Naive B cell (primary cell): ENCODE data around the gene PRKG1. TPM values are rescaled to one million over a fixed set of nuclear protein-coding genes. Genes with fewer than 3 reads are reported as not detected.

Experiments
- ATAC-seq, 2 donors: fragments of 150-1000 bp; cut with Tn5 transposase; 2 replicates each; pipeline ENCODE4 v1.10.0; 2021; ENCODE audit warnings: low read depth in 2 of 2, mild to moderate bottlenecking in 2 of 2, moderate library complexity in 2 of 2
- DNase-seq: peaks from one replicate; pipeline ENCODE4 v3.0.0; 2022
- H3K27ac Mint-ChIP-seq, 6 donors: one replicate each; pipeline ENCODE4 v1.8.0; 2020 to 2022; ENCODE audit warnings: mild to moderate bottlenecking in 6 of 6, mixed read lengths in 6 of 6, moderate library complexity in 5 of 6, inconsistent platforms in 2 of 6
- H3K27me3 Mint-ChIP-seq, 3 donors: one replicate each; pipeline ENCODE4 v1.8.0; 2021 to 2022; ENCODE audit warnings: mixed read lengths in 3 of 3, mild to moderate bottlenecking in 1 of 3
- H3K36me3 Mint-ChIP-seq, 2 donors: one replicate each; pipeline ENCODE4 v1.8.0; 2020 to 2022; ENCODE audit warnings: mixed read lengths in 2 of 2, inconsistent platforms in 1 of 2, mild to moderate bottlenecking in 1 of 2
- H3K4me1 Mint-ChIP-seq, 3 donors: one replicate each; pipeline ENCODE4 v1.8.0; 2020 to 2022; ENCODE audit warnings: mixed read lengths in 3 of 3, inconsistent platforms in 1 of 3, mild to moderate bottlenecking in 1 of 3, moderate library complexity in 1 of 3
- H3K4me3 Mint-ChIP-seq, 8 donors: one replicate each; pipeline ENCODE4 v1.8.0; 2020 to 2022; ENCODE audit warnings: mild to moderate bottlenecking in 8 of 8, mixed read lengths in 8 of 8, moderate library complexity in 8 of 8, inconsistent platforms in 2 of 8
- H3K9me3 Mint-ChIP-seq, 7 donors: one replicate each; pipeline ENCODE4 v1.8.0; 2020 to 2022; ENCODE audit warnings: mixed read lengths in 7 of 7, mild to moderate bottlenecking in 5 of 7, inconsistent platforms in 2 of 7, moderate library complexity in 1 of 7
- polyA plus RNA-seq, 6 donors: library from polyadenylated mRNA; unstranded; fragments of 300-500 nt; fragmentation: Illumina TruSeq; gene quantifications; one replicate each; pipeline ENCODE4 v1.2.3, GENCODE V29; 2021; ENCODE audit warnings: low read depth in 6 of 6

Gene PRKG1
- polyA plus RNA-seq, 6 donors from 2014 or later, result 0.21 TPM; not detected in 5

DNA sequence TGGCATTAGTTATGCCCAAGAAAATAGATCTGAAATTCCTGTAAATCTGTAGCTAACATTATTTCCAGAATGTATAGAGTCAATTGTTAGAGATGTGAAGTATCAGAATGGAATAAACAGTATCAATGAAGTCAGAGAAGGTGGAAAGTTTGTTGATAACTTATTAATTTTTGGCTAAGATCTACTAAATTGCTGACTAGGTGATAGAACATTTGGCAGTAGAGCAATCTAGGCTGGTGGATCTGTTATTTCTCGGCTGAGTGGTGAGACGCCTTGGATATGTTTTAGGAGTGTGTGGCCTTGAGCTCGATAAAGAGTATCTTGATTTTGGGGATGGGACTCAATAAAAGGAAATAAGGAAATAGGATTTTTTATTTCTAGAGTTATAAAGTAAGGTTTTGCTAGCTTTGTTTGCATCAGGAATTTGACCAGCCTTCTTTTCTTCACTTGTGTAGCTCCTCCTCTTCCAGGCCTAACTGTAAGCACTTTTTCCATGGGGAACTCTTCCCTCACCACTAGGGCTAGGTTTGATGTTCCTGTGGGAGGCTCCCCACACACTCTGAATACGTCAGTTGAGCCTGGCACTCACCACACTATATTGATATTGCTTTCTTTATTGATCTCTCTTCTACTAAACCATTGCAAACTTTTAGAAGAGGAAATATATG lies 711.9 kb downstream of the PRKG1 start:
- H3K4me3 Mint-ChIP-seq, result no peak overlapping the region
- ATAC-seq, result no peak
- H3K4me1 Mint-ChIP-seq, result no peaks in the 10 kb centered on the region
- H3K36me3 Mint-ChIP-seq, result no peaks in the 10 kb centered on the region
- no peak overlapping the region for H3K27ac Mint-ChIP-seq
- peaks cover 0 to 4% (median 4%) of the 10 kb centered on the region in 3 donors for H3K27me3 Mint-ChIP-seq
- H3K9me3 Mint-ChIP-seq, result peaks cover 0 to 5% (median under 1%) of the 10 kb centered on the region in 7 donors
- no peak for DNase-seq

DNA sequence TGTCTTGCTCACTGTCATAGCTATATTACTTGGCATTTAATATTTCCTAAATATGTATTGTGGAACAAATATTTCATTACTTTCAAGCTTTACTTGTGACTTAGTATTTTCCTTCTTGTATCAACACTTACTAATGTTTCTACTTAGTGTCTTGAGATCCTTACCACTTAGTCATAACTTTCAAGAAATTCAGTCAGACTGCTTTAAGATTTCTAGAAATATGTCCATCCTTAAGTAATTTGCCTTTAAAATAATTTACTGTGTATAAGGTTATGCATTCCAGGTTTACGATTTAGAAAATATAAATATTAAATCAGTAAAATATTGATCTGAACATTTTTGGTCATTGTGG lies 712.4 kb downstream of the PRKG1 start:
- Mint-ChIP-seq H3K4me1 (no peaks in the 10 kb centered on the region), H3K9me3 (peaks cover 3 to 10% (median 5%) of the 10 kb centered on the region in 7 donors), H3K27ac (no peak overlapping the region), H3K27me3 (peaks cover 0 to 4% (median 4%) of the 10 kb centered on the region in 3 donors), H3K36me3 (no peaks in the 10 kb centered on the region), H3K4me3 (no peak overlapping the region)
- DNase-seq, result no peak
- ATAC-seq, result no peak

DNA sequence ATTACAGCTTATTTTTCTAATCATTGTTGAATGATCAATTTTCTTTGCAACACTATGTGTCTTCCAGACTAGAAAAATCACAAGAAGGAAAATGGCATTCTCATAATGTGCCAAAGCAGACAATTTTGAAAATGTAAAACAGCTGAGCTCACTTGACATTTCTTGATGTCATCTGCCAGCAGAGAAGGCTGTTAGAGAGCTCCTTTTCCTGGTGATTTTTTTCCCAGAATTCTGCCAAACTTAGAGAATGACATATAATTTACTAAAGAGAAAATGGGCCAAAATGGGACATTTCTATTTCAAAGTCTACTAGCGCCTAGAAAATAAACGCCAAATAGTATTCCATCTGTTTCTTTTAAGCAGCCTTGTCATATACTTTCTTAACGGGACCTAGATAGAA lies 714.0 kb downstream of the PRKG1 start:
- DNase-seq, result no peak
- Mint-ChIP-seq H3K4me3 (no peak overlapping the region), H3K27ac (no peak overlapping the region), H3K36me3 (no peaks in the 10 kb centered on the region), H3K9me3 (peaks cover 8 to 26% (median 14%) of the 10 kb centered on the region in 7 donors), H3K27me3 (peaks cover 0 to 4% (median 4%) of the 10 kb centered on the region in 3 donors), H3K4me1 (no peaks in the 10 kb centered on the region)
- no peak for ATAC-seq

DNA sequence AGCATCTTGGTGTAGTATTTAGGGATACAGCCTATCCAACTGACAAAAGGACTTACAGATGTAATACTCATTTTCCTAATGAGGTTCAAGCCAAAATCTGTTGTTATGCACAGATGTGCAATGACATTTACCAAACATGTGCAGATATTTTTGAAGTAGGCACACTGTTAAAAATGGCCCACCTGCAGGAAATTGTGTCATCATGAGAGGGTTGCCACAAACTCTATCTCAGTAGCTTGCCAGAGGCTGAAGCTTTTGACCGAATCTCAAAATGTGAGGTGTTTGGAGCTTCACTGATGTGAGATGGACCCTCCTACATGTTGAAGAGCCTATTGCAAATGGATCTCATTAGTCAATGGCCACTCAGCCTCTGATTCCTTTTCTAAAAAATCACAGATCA lies 714.8 kb downstream of the PRKG1 start:
- Mint-ChIP-seq H3K4me1 (no peaks in the 10 kb centered on the region), H3K27ac (no peak overlapping the region), H3K4me3 (no peak overlapping the region), H3K36me3 (no peaks in the 10 kb centered on the region), H3K27me3 (peaks cover 0 to 4% (median 4%) of the 10 kb centered on the region in 3 donors), H3K9me3 (peaks cover 9 to 34% (median 18%) of the 10 kb centered on the region in 7 donors)
- ATAC-seq (no peak), DNase-seq (no peak)

DNA sequence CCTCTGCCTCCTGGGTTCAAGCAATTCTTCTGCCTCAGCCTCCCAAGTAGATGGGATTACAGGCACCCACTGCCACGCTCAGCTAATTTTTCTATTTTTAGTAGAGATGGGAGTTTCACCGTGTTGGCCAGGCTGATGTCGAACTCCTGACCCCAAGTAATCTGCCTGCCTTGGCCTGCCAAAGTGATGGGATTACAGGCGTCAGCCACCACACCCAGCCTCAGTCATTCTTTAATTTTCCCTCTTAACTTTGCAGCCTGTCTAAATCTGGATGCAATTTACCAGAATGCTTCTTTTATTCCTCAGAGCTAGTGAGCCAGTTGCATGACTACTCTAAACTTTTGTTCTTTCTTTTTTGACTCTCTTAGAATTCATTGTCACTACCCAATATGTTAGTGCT lies 715.6 kb downstream of the PRKG1 start:
- Mint-ChIP-seq H3K4me3 (no peak overlapping the region), H3K4me1 (no peaks in the 10 kb centered on the region), H3K36me3 (no peaks in the 10 kb centered on the region), H3K27ac (no peak overlapping the region), H3K27me3 (peaks cover 0 to 4% (median 4%) of the 10 kb centered on the region in 3 donors), H3K9me3 (peaks cover 9 to 35% (median 19%) of the 10 kb centered on the region in 7 donors)
- DNase-seq, result no peak
- ATAC-seq, result no peak

DNA sequence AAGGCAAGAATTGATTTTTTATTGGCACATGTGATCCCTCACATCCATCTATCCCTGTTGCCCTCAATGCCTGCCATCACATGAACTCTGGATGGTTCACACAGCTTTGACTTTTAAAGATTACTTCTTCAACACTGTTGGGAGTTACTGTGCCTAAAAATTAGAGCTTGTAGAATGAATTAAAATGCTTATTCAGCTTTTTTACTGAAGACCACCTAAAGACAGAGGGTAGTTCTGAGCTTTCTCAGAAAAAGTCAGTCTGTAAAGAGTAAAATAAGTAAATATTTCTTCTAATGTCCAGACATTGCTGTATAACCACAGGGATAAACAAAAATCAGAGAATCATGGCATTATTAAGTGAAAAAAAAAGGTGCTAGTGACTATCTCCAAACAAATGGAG lies 718.4 kb downstream of the PRKG1 start:
- ATAC-seq, result no peak
- Mint-ChIP-seq H3K27me3 (peaks cover 0 to 8% (median 4%) of the 10 kb centered on the region in 3 donors), H3K9me3 (peaks cover 9 to 35% (median 19%) of the 10 kb centered on the region in 7 donors), H3K27ac (no peak overlapping the region), H3K36me3 (no peaks in the 10 kb centered on the region), H3K4me3 (no peak overlapping the region), H3K4me1 (no peaks in the 10 kb centered on the region)
- DNase-seq, result no peak

DNA sequence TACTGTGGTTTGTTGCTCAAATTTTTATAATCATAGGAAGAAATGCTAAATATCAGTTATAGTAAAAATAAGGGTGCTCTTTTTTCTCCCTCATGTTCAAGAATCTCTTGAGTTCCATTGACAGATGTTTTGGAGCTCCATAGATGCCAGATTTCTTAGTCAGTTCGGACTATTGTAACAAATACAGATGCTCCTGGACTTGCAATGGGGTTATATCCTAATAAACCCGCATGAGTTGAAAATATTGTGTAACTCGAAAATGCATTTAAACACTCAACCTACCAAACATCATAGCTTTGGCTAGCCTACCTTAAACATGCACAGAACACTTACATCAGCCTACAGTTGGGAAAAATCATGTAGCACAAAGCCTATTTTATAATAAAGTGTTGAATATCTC lies 725.8 kb downstream of the PRKG1 start:
- ATAC-seq, result no peak
- H3K4me1 Mint-ChIP-seq, result no peaks in the 10 kb centered on the region

DNA sequence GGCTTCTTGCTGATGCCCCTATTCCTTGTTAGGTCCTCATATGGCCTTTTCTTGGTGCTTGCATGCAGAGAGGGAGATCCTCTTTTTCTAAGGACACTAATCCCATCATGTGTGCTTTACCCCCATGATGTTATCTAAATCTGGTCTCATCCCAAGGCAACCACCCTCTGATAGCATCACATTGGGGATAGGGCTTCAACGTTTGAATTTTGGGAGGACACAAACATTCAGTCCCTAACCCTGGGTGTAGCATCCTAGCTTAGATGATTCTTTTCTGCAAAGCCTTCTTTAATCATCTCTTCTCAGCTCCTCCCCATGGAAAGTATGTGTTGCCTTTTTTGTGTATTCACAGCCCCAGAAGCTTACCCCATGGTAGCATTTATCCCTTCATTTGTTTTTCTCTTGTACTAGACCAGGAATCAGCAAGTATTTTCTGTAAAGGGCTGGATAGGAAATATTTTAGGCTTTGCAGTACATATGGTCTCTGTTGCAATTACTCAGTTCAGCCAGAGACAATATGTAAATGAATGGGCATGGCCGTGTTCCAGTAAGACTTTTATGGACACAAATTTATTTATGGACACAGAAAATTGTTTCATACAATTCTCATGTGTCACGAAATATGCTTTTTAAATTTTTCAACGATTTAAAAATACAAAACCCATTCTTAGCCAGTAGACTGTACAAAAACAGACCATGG lies 726.6 kb downstream of the PRKG1 start:
- H3K9me3 Mint-ChIP-seq, result peaks cover 0 to 4% (median 0%) of the 10 kb centered on the region in 7 donors
- ATAC-seq, result no peak
- peaks cover 0 to 4% (median 0%) of the 10 kb centered on the region in 3 donors for H3K27me3 Mint-ChIP-seq
- H3K27ac Mint-ChIP-seq, result no peak overlapping the region
- H3K4me3 Mint-ChIP-seq, result no peak overlapping the region
- no peaks in the 10 kb centered on the region for H3K4me1 Mint-ChIP-seq
- DNase-seq, result no peak
- no peaks in the 10 kb centered on the region for H3K36me3 Mint-ChIP-seq

More for the DNA sequence above, 725.8 kb downstream of the PRKG1 start:
- Mint-ChIP-seq H3K27me3 (peaks cover 0 to 4% (median 0%) of the 10 kb centered on the region in 3 donors), H3K9me3 (peaks cover 0 to 4% (median 0%) of the 10 kb centered on the region in 7 donors), H3K36me3 (no peaks in the 10 kb centered on the region), H3K4me3 (no peak overlapping the region), H3K27ac (no peak overlapping the region)
- no peak for DNase-seq

DNA sequence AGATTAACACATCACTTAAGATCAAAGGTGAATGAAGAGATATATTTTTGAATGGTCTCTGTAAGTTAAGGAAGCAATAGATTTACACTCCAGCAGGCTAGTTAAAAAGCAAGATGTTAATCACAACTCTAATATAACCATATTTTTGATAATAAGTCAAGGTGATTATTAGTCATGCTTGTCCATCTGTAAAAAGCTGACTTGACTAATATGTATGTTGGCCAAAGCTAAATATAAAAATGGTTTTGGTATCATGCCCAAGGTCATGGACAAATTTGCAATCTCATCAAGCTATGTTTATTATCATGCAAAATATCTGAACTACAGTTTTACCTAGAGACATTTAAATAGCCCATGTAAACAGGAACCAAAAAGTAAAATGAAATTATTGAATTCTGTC lies 727.7 kb downstream of the PRKG1 start:
- Mint-ChIP-seq H3K9me3 (peaks cover 0 to 4% (median 0%) of the 10 kb centered on the region in 7 donors), H3K4me1 (no peaks in the 10 kb centered on the region), H3K4me3 (no peak overlapping the region), H3K27ac (no peak overlapping the region), H3K27me3 (peaks cover 0 to 5% (median 0%) of the 10 kb centered on the region in 3 donors), H3K36me3 (no peaks in the 10 kb centered on the region)
- DNase-seq, result no peak
- no peak for ATAC-seq

DNA sequence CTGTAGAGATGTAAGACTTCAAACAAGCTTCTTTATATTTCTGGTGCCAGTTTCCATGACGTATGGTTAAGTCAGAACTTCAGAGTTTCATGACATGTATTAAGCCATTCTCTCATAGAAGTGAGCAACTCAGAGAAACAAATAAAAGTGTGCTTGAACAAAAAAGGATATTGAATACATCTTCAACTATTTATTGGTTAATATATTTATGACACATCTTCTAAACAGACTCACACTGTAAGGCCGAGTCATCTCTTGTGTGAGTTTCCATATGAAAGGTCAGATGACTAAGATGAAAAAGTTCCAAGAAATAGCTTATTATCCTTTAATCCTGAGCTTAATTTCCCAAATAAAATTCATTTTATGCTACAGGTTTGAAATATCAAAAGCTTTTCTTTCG lies 730.6 kb downstream of the PRKG1 start:
- H3K4me1 Mint-ChIP-seq, result no peaks in the 10 kb centered on the region

DNA sequence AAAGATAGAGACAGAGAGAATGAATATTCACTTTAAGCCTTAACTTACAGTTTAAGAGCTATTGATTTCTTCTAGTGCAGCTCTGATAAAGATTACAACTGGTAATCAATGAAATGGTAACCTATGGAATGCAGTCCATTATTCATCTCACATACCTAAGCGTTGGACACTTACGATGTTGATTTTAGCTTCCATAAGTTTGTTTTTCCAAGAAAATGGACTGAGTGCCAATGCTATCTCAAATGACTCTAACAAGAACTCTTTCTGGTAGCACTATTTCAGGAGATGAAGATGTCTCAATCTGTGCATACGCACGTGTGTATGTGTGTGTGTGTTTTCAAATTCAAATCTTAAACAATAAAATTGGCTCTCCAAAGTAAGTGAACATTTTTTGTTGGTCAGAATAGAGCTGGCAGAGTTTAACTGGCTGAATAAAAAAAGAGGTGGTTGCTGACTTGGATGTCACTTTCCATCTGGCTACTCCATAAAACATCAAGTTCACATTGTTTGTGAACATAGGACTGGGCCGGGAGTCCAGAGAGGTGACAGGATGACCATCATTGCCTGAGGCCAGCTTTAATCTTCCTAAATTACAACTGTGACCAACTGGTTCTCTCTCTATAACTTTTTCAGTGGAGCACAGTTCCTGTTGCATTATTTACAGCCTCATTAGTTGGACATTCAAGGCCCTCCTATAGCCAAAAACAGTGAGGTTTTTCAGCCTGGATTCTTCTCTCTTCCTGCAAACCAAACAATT lies 732.0 kb downstream of the PRKG1 start:
- Mint-ChIP-seq H3K4me1 (no peaks in the 10 kb centered on the region), H3K27me3 (peaks cover 0 to 7% (median 5%) of the 10 kb centered on the region in 3 donors), H3K4me3 (no peak overlapping the region), H3K27ac (no peak overlapping the region), H3K9me3 (peaks cover 0 to 2% (median 0%) of the 10 kb centered on the region in 7 donors), H3K36me3 (no peaks in the 10 kb centered on the region)
- DNase-seq (no peak), ATAC-seq (no peak)

More for the DNA sequence above, 730.6 kb downstream of the PRKG1 start:
- no peaks in the 10 kb centered on the region for H3K36me3 Mint-ChIP-seq
- H3K27me3 Mint-ChIP-seq, result peaks cover 0 to 5% (median 5%) of the 10 kb centered on the region in 3 donors
- ATAC-seq, result no peak
- no peak overlapping the region for H3K27ac Mint-ChIP-seq
- H3K4me3 Mint-ChIP-seq, result no peak overlapping the region
- H3K9me3 Mint-ChIP-seq, result peaks cover 0 to 4% (median 0%) of the 10 kb centered on the region in 7 donors
- no peak for DNase-seq

DNA sequence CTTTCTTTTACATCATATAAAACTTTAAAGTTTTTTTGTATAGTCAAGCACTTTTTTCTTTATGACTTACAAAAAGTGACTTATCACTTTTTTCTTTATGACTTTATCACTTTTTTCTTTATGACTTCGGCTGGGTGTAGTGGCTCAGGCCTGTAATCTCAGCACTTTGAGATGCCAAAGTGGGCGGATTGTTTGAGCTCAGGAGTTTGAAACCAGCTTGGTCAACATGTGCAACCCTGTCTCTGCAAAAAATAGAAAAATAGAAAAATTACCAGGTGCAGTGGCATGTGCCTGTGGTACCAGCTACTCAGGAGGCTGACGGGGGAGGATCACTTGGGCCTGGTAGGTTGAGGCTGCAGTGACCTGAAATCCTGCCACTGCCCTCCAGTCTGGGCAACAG lies 733.9 kb downstream of the PRKG1 start:
- H3K4me1 Mint-ChIP-seq, result no peaks in the 10 kb centered on the region
- peaks cover 0 to 7% (median 5%) of the 10 kb centered on the region in 3 donors for H3K27me3 Mint-ChIP-seq
- peaks cover 0 to 2% (median 0%) of the 10 kb centered on the region in 7 donors for H3K9me3 Mint-ChIP-seq
- H3K27ac Mint-ChIP-seq, result no peak overlapping the region
- peak overlapping the region in 1 of 8 donors; percentile 33 for H3K4me3 Mint-ChIP-seq
- no peak for ATAC-seq
- DNase-seq, result no peak
- H3K36me3 Mint-ChIP-seq, result no peaks in the 10 kb centered on the region

DNA sequence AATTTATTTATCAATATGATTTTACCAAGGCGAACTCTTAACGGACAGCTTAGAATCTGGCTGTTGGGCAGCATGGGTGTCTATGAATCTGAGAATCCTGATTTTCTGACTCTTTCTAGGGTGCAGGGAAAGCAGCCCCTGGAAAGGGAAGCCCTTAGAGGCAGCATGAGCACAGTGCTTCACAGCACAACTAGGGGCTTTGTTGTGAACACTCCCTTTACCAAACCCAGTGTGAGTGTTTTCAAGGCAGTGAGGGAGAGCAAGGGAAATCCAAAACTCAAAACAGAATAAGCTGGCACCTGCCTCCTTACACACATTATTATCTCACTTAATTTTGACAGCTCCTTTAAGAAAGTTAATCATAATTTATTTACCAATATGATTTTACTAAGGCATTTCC lies 741.4 kb downstream of the PRKG1 start:
- Mint-ChIP-seq H3K9me3 (peaks cover 0 to 2% (median 0%) of the 10 kb centered on the region in 7 donors), H3K4me1 (no peaks in the 10 kb centered on the region), H3K27me3 (no peaks in the 10 kb centered on the region), H3K36me3 (no peaks in the 10 kb centered on the region), H3K4me3 (no peak overlapping the region), H3K27ac (peak overlapping the region in 1 of 6 donors; percentile 47)
- no peak for ATAC-seq
- no peak for DNase-seq
